T-helper 1 cell treated with Interleukin-12 subunit alpha and Interleukin-12 subunit beta and Interleukin-4 antibody, amounts not matched to agents 30 ng/mL and 1 ng/mL, for 36 hours (primary cell): ENCODE measurements around the gene FBXO15. TPM values are rescaled to one million over a fixed set of nuclear protein-coding genes. Genes with fewer than 3 reads are reported as not detected.

ENCODE experiments used
- intact Hi-C: fragments of 100-400 bp; cut with micrococcal nuclease; formaldehyde crosslinking; loops from one replicate; pipeline ENCODE4 v1.15.1; 2024
- total RNA-seq: library from RNA; stranded (reverse); gene quantifications from 2 replicates; pipeline ENCODE4 v1.2.3, GENCODE V29; 2022

The FBXO15 gene
- total RNA-seq, 1 donor from 2014 or later = 0.49 TPM

GRCh38 chr18:74154716-74155115 lies 7.1 kb upstream of the FBXO15 start:
- intact Hi-C loops = no loop called here

DNA sequence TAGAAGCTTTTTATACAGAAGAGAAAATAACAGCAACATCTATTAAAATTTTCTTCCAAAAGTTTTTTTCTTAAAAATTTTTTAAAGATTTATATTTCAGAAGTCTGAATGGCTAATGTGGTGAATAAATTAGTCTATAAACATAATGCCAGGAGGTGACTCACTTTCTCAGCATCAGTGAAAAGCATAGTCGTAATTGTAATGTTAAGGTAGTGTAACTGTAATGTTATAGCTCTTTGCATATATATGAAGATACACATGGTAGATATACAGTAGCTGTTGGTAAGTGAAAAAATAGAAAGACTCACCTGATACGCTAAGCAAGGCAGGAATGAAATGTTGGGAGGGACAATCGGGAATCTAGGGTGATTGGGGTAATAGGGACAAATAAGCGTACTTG lies 6.2 kb upstream of the FBXO15 start:
- intact Hi-C loops = no loop called here

DNA sequence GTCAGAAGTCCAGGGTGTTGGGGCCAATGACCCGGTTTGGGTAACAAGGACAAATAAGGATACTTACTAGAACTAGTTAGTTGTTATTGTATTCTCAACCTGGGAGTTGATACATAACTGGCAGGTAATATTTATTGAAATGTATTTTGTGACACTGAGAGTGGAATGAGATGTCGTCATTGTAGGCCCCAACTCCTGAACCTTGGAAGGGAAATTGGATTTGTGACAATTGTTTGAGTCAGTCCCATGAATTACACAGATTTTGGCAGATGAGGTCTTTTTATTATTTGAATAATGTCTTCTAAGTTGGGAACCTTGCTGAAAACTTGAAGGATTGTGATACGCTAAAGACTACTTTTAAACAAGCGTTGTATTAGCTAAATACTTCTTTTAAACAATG lies 5.7 kb upstream of the FBXO15 start:
- intact Hi-C loops = no loop called here

GRCh38 chr18:74152857-74153256 lies 5.2 kb upstream of the FBXO15 start:
- intact Hi-C loops = no loop called here

DNA sequence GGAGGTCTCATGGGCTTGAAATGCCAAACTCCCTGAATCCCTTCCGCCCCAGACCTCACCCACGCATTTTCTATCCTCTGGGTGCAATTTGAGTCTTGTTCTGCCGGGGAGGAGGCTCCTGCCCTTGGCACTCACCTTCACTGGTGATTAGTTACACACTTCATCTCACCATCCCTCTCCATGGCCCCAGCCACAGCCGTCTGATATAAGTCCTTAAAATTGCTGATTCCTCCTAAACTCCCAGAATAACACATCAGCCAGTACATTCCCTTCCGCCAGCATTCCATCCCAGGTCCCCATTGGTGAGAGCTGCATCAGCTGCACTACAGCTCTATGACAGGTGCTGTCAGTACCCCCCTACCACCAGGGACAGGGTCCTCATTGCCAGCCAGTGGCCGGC lies 4.6 kb upstream of the FBXO15 start:
- intact Hi-C loops = no loop called here

DNA sequence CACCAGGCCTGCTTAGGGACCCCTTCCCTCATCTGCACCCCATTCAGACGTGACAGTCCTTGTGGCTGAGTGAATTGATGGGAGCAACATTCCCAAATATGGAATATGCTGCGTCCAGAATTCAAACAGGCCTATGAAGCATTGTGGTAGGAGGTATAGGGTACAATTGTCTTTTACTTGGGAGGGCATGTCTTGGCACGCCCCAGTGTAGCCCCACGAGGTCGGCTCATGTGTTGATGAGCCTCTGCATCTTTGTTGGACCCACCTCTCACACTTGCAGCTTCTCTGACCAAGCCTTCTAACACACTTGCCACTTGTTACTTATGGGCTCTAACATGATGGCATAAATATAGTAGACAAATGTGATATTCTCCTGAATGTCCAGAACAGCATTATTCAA lies 2.2 kb upstream of the FBXO15 start:
- intact Hi-C loops = loop anchor here (2.0 to 5.0 kb wide), 3 partner anchors 257 to 922 kb away; no protein-coding TSS in a partner anchor

- intact Hi-C loops = loop anchor here (1.0 to 5.0 kb wide), 12 partner anchors 48 to 1062 kb away; partner anchors contain the start of genes TSHZ1 and ZNF407
Observed at GRCh38 chr18:74148543-74149070, 973 bp upstream of the FBXO15 start.

DNA sequence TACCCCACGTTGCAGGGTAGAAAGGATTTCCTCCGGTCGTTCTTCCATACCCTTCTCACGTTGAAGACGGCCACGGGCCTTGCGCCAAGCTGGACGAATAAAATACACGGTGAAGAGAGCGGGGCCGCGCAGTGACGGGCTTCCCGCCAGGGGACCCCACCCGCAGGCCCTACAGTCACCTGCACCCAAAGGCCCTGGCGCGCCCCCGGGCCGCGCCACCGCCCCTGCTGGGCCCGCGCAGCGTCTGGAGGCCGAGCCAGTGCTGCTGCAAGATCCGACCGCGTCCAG lies 199 bp downstream of the FBXO15 start:
- intact Hi-C loops = loop anchor here (1.0 to 5.0 kb wide), 2 partner anchors 195 to 925 kb away; no protein-coding TSS in a partner anchor

GRCh38 chr18:74146756-74147155 lies 878 bp downstream of the FBXO15 start:
- intact Hi-C loops = loop anchor here (1.0 to 5.0 kb wide), 2 partner anchors 196 to 926 kb away; no protein-coding TSS in a partner anchor

DNA sequence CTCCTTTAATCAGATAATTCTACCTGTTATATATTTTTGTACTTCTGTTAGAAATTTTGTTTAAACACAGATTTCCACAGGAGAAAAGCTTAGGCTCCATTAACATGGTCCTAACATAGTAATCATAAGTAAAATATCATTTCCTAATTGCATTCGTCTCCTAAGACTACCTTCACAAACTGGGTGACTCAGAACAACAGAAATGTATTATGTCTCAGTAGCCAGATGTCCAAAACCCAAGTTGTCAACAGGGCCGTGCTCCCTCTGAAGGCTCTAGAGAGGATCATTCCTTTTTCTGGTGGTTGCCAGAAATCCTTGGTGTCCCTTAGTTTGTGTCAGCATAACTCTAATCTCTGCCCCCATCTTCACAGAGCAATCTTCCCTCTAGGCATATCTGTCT lies 5.4 kb downstream of the FBXO15 start:
- intact Hi-C loops = no loop called here

DNA sequence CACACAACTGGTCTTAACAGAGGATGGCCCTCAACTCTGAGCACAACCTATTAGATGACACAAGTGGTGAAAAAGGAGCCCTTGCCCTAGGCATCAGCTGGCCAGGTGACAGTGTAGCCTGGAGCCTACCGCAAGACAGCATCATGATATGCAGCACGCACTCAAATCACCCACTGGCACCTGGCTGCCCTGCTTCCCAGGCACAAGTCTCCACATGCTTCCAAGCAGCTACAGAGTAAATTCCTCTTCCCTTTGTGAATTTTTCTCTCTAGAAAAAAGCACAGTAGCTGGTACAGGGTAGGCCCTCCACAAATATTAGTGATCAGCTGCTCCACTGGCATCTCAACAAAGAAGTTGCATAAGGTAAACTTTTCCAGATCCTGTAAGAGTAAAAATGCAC lies 6.0 kb downstream of the FBXO15 start:
- intact Hi-C loops = no loop called here

DNA sequence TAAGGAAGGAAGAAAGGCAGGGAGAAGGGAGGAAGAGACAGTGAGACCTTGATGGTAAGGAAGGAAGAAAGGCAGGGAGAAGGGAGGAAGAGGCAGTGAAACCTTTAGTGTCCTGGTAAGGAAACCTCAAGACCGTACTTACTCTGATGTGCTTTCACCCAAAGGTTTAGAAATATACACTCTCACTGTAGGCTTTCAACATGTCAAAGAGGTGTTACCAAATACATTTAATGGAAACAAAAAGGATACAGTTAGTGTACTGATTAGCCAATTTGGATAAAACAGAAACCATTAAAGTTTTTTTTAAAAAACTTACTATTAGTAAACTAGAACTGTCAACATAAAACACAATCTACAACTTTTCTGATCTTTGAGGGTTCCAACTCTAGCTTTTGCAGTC lies 7.1 kb downstream of the FBXO15 start:
- intact Hi-C loops = no loop called here

- intact Hi-C loops = no loop called here
Observed at GRCh38 chr18:74139888-74140287, 7.7 kb downstream of the FBXO15 start.

GRCh38 chr18:74139411-74139810 lies 8.2 kb downstream of the FBXO15 start:
- intact Hi-C loops = no loop called here

- intact Hi-C loops = no loop called here
Observed at GRCh38 chr18:74137920-74138538, 9.6 kb downstream of the FBXO15 start.

DNA sequence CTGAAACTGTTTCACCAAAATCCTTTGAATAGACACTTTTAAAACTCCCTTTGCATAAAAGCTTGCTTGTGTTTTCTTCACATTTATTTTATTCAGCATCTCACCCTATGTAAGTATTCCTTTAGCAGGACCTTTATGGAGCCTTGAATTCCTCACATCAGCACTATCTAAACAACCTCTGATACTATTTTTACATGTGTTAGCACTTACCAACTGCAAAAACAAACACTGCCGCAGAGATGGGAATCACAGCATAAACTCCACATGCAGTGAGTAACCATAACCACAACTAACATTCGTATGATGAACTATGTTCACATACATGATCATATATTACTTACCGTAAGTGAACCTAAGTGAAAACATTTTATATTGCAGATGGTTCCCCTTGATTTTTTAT lies 15.4 kb downstream of the FBXO15 start:
- intact Hi-C loops = no loop called here

- intact Hi-C loops = no loop called here
Observed at GRCh38 chr18:74131124-74131523, 16.5 kb downstream of the FBXO15 start.

DNA sequence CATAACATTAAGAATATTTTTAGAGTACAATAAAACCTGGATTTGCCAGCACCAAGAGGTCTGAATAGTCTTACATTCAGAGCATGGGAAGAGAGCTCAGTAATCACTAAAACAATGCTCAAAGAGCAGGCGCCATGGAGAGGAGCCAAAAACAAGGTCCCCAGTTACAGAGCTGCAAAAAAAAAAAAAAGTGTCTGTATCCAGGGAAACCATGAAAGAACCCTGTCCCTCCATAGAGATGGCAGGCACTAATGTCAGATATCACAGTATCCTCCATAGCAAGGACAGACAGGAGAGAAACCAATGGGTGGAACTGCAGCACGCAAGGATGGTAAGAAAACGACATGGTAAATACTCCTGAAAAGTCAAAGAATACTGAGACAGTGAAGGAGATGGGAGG lies 19.5 kb downstream of the FBXO15 start:
- intact Hi-C loops = no loop called here

GRCh38 chr18:74126684-74127655 lies 20.7 kb downstream of the FBXO15 start:
- intact Hi-C loops = no loop called here

GRCh38 chr18:74124642-74125041 lies 23.0 kb downstream of the FBXO15 start:
- intact Hi-C loops = no loop called here

- intact Hi-C loops = no loop called here
Observed at GRCh38 chr18:74123200-74123599, 24.4 kb downstream of the FBXO15 start.
